Gastroesophageal sphincter (tissue), 4 donors: ENCODE results near the gene MYO18A. TPM values are rescaled to one million over a fixed set of nuclear protein-coding genes. Genes with fewer than 3 reads are reported as not detected.

Source experiments
- ATAC-seq: fragments of 150-250 bp; one replicate; pipeline ENCODE4 v1.9.1; 2016; ENCODE audit warnings: mild to moderate bottlenecking, moderate library complexity
- H3K27ac ChIP-seq, 4 donors: fragments of 200-600 bp; sonication (generic) in 3 of 4; 1 replicate in 3 of 4; 2 replicates in 1 of 4; pipeline ENCODE4 v1.5.1; 2016 to 2019
- H3K27me3 ChIP-seq: fragments of 200-600 bp; sonication (generic); one replicate; pipeline ENCODE4 v1.5.1; 2019
- H3K36me3 ChIP-seq, 2 donors: fragments of 200-600 bp; sonication (generic); one replicate each; pipeline ENCODE4 v1.5.1; 2019; ENCODE audit warnings: control low read depth in 1 of 2
- H3K4me1 ChIP-seq, 3 donors: fragments of 200-600 bp; sonication (generic); 1 replicate in 2 of 3; 2 replicates in 1 of 3; pipeline ENCODE4 v1.5.1; 2016 to 2019; ENCODE audit warnings: control low read depth in 2 of 3
- H3K4me3 ChIP-seq, 2 donors: fragments of 200-600 bp; sonication (generic); one replicate each; pipeline ENCODE4 v1.5.1; 2019; ENCODE audit warnings: mild to moderate bottlenecking in 1 of 2, moderate library complexity in 1 of 2
- H3K9me3 ChIP-seq, 3 donors: fragments of 200-600 bp; sonication (generic); one replicate each; pipeline ENCODE4 v1.5.1; 2017 to 2019; ENCODE audit warnings: control low read depth in 2 of 3
- EP300 ChIP-seq: sonication (generic); formaldehyde crosslinking; IDR thresholded peaks from one replicate; pipeline ENCODE4 v1.6.1; 2017; ENCODE audit warnings: antibody characterized with exemption, mild to moderate bottlenecking
- POLR2A ChIP-seq, 2 donors: fragments of 450-650 bp; IDR thresholded peaks; one replicate each; pipeline ENCODE4 v1.6.1; 2017; ENCODE audit warnings: antibody characterized with exemption in 2 of 2, mild to moderate bottlenecking in 2 of 2, moderate library complexity in 1 of 2
- POLR2AphosphoS5 ChIP-seq: sonication (generic); formaldehyde crosslinking; IDR thresholded peaks from one replicate; pipeline ENCODE4 v1.6.1; 2017; ENCODE audit warnings: antibody characterized with exemption
- WGBS, 2 donors: methylation state at CpG; one replicate each; pipeline ENCODE4 v1.1.5; 2018; ENCODE audit warnings: low coverage in 1 of 2; 5-methylcytosine and 5-hydroxymethylcytosine counted together
- total RNA-seq, 4 donors: library from RNA; depleted of rRNA; stranded (reverse); fragments of >200 nt; gene quantifications; one replicate each; pipeline ENCODE4 v1.1.0, GENCODE V29; 2016
- TF ChIP-seq, protein P1 (sequence below), 4 experiments: fragments of 200-600 bp in 2 of 4; fragments of 450-650 bp in 2 of 4; sonication (generic) in 1 of 4; IDR thresholded peaks; one replicate each; pipeline ENCODE4 v1.5.1; 2017 to 2019; ENCODE audit warnings: antibody characterized with exemption in 4 of 4, mild to moderate bottlenecking in 2 of 4, moderate library complexity in 2 of 4

MYO18A gene
- total RNA-seq, 4 donors from 2014 or later, result 45.5 to 70.5 (median 56.5) TPM

- 62 to 77% methylated on average over 4 to 7 of the region's 7 CpGs for WGBS, 2 donors
- Histone ChIP-seq H3K9me3 (no peaks in the 10 kb centered on the region), H3K27ac (no peak overlapping the region), H3K36me3 (no peaks in the 10 kb centered on the region), H3K4me3 (no peak overlapping the region), H3K4me1 (no peaks in the 10 kb centered on the region), H3K27me3 (no peaks in the 10 kb centered on the region)
- ATAC-seq, result no peak
- no peak for TF ChIP-seq EP300
Observed at GRCh38 chr17:29045734-29046472, 134.3 kb downstream of the MYO18A start.

- no peaks in the 10 kb centered on the region for H3K9me3 ChIP-seq
- no peak for ATAC-seq
- H3K36me3 ChIP-seq, result no peaks in the 10 kb centered on the region
- no peak overlapping the region for H3K27ac ChIP-seq
- TF ChIP-seq POLR2AphosphoS5 (no peak), POLR2A (IDR thresholded peaks at IDR 0.05) (no peak), EP300 (no peak)
- TF ChIP-seq, protein P1, sequence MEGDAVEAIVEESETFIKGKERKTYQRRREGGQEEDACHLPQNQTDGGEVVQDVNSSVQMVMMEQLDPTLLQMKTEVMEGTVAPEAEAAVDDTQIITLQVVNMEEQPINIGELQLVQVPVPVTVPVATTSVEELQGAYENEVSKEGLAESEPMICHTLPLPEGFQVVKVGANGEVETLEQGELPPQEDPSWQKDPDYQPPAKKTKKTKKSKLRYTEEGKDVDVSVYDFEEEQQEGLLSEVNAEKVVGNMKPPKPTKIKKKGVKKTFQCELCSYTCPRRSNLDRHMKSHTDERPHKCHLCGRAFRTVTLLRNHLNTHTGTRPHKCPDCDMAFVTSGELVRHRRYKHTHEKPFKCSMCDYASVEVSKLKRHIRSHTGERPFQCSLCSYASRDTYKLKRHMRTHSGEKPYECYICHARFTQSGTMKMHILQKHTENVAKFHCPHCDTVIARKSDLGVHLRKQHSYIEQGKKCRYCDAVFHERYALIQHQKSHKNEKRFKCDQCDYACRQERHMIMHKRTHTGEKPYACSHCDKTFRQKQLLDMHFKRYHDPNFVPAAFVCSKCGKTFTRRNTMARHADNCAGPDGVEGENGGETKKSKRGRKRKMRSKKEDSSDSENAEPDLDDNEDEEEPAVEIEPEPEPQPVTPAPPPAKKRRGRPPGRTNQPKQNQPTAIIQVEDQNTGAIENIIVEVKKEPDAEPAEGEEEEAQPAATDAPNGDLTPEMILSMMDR (IDR thresholded peaks at IDR 0.05), result no peak
- H3K27me3 ChIP-seq, result no peaks in the 10 kb centered on the region
- 89 to 100% methylated on average over 1 to 2 of the region's 4 CpGs for WGBS, 2 donors
- no peak overlapping the region for H3K4me3 ChIP-seq
- peaks cover 0 to under 1% (median 0%) of the 10 kb centered on the region in 3 donors for H3K4me1 ChIP-seq
Observed at GRCh38 chr17:29045026-29045425, 135.2 kb downstream of the MYO18A start.

- no peak for ATAC-seq
- Histone ChIP-seq H3K4me3 (no peak overlapping the region), H3K27me3 (no peaks in the 10 kb centered on the region), H3K4me1 (peaks cover 0 to 3% (median 0%) of the 10 kb centered on the region in 3 donors), H3K27ac (no peak overlapping the region), H3K9me3 (no peaks in the 10 kb centered on the region), H3K36me3 (no peaks in the 10 kb centered on the region)
- 94 to 100% methylated on average over 1 to 3 of the region's 3 CpGs for WGBS, 2 donors
- TF ChIP-seq, protein P1 (IDR thresholded peaks at IDR 0.05), result no peak
- no peak for TF ChIP-seq EP300
- no peak for TF ChIP-seq POLR2AphosphoS5
- no peak for TF ChIP-seq POLR2A (IDR thresholded peaks at IDR 0.05)
Observed at GRCh38 chr17:29043539-29044145, 136.6 kb downstream of the MYO18A start.

DNA sequence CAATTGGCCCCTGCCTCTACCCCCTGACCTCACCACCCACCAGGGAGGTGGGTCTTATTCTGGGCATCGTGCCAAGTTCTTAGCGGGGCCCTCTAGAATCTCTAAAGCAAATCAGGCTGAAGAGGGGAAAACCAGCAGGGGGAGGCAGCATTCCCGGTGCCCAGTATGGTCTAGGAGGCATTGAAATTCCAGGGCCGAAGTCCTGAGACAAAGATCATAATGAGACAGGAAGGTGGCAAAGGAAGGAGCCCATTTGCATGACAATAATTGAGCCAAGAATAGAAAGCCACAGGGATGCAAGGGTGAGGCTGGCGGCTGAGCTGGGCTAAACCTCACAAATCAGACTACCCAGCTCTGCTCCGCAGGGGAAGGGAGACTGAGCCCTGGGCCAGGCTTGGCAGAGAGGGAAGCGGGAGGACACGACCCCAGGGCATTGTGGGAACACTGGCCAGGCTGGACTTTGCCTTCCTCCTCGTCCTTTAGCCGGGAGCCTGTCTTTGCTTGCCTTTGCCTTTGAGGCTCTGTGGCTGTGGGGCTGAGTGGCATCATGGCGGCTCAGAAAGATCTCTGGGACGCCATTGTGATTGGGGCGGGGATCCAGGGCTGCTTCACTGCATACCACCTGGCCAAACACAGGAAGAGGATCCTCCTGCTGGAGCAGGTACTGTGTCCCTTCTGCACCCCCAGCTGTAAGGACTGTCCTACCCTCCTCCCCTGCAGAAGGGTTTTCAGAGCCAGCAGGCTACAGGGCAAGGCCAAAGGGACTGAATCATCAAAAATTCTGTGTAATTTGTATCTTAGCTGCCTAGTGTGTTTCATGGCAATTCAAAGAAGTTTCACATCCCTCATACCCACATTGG, 137.3 kb downstream of the MYO18A start, which contains the start of gene PIPOX:
TSS of gene PIPOX (plus strand) at position 463 of the 860 bp plus-strand sequence. CDS start at position 548, 85 bp downstream.
- no peaks in the 10 kb centered on the region for H3K9me3 ChIP-seq
- peak; percentile 25 for ATAC-seq
- H3K27ac ChIP-seq, result peak within 1 kb of the TSS in 2 of 4 donors; percentile 11 to 45
- H3K36me3 ChIP-seq, result no peaks in the 10 kb centered on the region
- H3K4me1 ChIP-seq, result peaks cover 0 to 3% (median 0%) of the 10 kb centered on the region in 3 donors
- TF ChIP-seq POLR2AphosphoS5 (no peak), EP300 (no peak), POLR2A (IDR thresholded peaks at IDR 0.05) (no peak)
- TF ChIP-seq, protein P1 (IDR thresholded peaks at IDR 0.05), result no peak
- H3K4me3 ChIP-seq, result no peak within 1 kb of the TSS
- 40% methylated on average over 8 of the region's 13 CpGs; no CpG with 5 or more reads in 1 of the 2 donors for WGBS, 2 donors
- no peaks in the 10 kb centered on the region for H3K27me3 ChIP-seq

GRCh38 chr17:29042026-29042678, 138.0 kb downstream of the MYO18A start:
- WGBS, 2 donors, result 71 to 77% methylated on average over 8 to 11 of the region's 11 CpGs
- Histone ChIP-seq H3K4me1 (peaks cover 0 to 3% (median 0%) of the 10 kb centered on the region in 3 donors), H3K27me3 (no peaks in the 10 kb centered on the region), H3K4me3 (no peak overlapping the region), H3K36me3 (no peaks in the 10 kb centered on the region), H3K9me3 (no peaks in the 10 kb centered on the region), H3K27ac (peak overlapping the region in 1 of 4 donors; percentile 11)
- TF ChIP-seq POLR2A (IDR thresholded peaks at IDR 0.05) (no peak), POLR2AphosphoS5 (no peak), EP300 (no peak)
- TF ChIP-seq, protein P1 (IDR thresholded peaks at IDR 0.05), result no peak
- no peak for ATAC-seq
